ENCODE results near the gene EIF2B5.

Gene EIF2B5

DNA sequence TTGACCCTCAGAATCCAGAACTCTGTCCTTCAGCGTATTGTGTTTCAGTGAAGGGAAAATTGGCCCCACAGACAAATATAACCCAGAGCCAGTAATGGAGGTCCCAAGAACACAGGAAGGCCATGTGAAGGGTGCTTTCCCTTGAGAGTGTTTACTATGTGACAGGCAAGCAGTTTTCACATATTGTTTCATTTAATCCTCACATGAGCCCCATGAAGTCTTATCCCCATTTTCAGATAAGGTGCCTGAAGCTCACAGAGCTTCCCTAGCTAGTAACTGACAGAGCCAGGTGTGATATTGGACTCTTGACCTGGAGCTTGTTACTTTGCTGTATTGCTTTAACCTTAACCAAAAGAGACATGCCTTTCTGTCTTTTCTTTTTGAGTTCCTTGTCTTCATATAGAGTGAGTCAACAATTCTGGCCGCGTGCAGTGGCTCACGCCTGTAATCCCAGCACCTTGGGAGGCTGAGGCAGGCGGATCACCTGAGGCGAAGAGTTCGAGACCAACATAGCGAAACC is 10.7 kb downstream of the EIF2B5 start:
- DNase-seq (ENCODE audit: low read depth): no peak

DNA sequence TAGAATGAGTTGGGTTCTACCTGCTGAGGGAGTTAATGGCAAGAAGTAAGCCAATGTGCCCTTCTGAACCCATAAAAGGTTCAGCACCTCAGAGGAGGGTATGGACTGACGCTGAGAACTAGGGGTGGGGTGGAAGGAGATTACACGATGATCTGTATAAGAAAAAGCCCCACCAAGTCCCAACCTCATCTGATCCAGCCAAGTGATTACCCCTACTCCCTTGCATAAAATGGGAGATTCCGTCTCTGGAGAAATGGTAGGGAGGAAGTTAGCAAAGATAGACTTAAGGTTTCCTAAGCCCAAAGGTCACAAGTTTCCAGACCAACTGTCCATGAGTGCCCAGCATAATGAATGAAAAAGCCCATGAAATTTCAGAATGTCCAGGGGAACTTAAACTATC is 12.9 kb downstream of the EIF2B5 start:
- no peak for DNase-seq (ENCODE audit: low read depth)

DNA sequence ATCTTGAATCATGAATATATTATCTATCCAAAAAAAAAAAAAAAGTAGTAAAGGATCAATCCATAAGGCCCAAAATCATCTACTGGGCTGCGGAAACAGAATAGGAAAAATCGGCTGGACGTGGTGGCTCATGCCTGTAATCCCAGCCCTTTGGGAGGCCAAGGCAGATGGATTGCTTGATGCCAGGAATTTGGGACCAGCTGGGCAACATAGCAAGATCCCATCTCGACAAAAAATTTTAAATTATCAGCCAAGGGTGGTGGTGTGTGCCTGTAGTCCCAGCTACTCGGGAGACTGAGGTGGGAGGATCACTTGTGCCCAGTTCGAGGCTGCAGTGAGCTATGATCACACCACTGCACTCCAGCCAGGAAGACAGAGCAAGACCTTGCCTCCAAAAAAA is 14.0 kb downstream of the EIF2B5 start:
- DNase-seq (ENCODE audit: low read depth): no peak

DNA sequence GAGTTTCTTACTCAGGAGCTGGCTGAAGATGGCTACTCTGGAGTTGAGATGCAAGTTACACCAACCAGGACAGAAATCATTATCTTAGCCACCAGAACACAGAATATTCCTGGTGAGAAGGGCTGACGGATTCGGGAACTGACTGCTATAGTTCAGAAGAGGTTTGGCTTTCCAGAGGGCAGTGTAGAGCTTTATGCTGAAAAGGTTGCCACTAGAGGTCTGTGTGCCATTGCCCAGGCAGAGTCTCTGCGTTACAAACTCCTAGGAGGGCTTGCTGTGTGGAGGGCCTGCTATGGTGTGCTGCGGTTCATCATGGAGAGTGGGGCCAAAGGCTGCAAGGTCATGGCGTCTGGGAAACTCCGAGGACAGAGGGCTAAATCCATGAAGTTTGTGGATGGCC is 14.6 kb downstream of the EIF2B5 start:
- peak; percentile 55 for DNase-seq (ENCODE audit: low read depth)

DNA sequence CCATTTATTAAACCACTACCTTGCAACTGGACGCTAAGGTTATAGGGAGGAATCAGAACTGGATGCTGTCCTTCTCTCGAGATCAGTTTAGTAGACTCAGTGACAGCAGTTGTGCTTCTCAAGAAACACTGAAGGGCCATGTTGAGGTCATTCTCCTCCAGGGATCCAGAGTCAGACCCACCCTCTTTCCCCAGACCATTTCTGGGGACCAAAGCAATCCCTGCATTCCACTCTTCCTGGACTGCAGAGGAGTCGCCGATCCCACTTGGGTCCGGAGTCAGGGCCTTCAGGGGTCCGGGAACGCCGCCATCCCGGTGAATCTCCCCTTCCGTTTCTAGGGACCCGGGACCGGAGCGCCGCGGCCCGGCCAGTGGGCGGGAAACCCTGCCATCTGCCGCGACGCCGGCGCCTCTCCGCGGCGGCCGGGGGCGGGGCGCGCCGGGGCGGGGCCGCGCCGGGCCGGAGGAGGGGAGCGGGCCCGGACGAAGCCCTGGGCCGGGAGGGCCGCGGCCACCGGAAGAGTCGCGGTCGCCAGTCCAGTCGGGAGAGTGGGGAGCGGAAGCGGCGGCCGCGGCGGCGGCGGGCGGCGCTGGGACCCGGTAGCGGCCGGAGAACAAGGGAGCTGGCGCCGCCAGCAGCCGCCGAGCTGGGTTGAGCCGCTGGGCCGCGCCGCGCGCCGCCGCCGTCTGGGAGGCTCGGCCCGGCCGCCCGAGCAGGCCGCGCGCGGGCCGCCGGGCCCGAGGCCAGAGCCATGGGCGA is 19.9 kb downstream of the EIF2B5 start, which contains the start of gene DVL3:
Gene DVL3, plus strand, starts transcription at position 493 of the 759 bp plus-strand sequence. Its CDS starts 259 bp downstream, at position 752.
- peak; percentile 79 for DNase-seq (ENCODE audit: low read depth)

DNA sequence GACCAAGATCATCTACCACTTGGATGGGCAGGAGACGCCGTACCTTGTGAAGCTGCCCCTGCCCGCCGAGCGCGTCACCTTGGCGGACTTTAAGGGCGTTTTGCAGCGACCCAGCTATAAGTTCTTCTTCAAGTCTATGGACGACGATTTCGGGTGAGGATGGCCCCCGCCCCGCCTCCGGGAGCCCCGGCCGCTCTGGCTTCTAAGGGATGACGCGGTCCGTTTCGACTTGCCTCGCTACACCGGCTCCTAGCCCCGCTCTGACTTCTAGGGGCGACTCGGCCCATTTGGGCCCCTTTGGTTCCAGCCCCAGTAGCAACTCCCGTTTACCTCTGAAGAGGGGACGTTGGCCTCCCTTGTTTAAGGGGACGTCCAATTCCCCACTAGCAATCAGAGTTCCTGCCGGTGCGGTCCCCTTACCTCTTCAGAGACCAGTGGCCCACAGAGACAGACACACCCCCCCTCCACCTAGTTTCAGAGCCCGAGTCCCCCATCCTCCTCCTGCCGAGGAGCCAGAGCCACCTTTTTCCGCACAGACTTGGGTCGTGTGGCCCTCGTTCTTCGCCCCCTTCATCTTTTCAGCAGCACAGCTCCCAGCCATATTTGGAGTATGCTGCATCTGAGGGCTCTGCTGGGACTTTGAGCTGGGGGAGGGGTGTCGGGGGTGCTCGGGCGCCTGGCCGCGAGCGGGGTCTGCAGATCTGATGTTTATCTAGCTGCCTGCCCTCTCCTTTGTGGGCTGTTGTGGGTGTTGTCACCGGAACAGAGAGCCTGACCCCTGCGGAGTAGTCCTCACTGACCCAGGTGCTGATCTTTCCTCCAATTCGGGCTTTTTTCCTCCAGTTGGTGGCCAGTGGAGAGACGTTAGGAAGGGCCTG is 20.7 kb downstream of the EIF2B5 start:
- DNase-seq (ENCODE audit: low read depth): peak; percentile 31

DNA sequence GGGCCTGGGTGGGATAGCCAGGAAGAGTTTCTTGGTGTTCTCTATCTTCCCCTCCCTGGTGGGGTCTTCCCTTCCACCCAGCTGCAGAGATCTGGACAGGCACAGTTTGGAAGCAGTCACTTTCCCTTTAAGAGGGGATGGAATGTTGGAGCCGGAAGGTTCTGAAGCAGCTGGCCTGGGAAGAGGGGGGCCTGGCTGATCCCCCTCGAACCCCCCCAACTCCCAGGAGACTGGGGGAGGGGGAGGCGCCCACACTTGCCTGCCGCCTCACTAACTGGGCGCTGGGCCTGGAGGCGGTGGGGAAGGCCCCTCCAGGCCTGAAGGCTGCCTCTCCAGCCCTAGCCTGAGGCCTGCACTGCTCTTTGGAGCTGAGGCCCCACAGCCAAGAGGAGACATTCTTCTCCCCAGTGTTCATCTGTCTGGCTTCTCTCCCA is 21.4 kb downstream of the EIF2B5 start:
- peak; percentile 71 for DNase-seq (ENCODE audit: low read depth)

DNA sequence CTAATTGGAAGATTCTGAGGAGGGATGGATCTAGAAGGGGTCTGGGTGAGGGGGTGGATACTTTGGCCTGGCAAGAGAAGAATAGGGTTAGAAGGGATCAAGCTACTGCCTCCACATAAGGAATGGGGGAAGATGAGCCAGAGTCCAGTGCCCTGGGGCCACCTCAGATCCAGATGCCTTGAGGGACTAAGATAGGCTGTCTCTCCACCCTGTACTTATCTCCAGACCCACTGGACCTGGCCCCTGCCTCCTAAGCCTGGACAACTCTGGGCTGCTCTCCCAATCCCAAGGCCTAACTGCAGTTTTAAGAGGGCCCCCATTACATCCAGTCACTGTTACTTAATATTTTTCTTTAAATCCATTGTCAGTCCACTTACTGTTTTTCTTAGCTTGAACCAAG is 22.0 kb downstream of the EIF2B5 start:
- no peak for DNase-seq (ENCODE audit: low read depth)

DNA sequence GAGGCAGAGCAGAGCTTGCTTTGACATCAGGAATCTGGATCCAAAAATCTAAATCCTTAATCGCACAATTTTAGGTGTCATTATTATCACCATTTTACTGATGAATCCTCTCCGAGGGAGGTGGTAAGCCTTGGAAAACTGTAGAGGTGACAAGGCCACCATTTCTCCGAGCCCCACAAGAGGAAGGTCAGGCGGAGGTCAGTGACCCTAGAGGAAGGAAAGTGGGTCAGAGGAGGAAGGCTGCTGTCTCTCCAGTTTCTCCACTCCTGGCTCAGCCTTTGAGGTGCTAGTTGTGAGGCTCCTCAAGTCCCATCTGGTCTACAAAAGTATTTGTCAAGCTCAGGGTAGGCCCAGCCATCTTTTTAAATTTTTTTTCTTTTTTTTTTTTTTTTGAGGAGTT is 23.2 kb downstream of the EIF2B5 start:
- DNase-seq (ENCODE audit: low read depth): no peak

DNA sequence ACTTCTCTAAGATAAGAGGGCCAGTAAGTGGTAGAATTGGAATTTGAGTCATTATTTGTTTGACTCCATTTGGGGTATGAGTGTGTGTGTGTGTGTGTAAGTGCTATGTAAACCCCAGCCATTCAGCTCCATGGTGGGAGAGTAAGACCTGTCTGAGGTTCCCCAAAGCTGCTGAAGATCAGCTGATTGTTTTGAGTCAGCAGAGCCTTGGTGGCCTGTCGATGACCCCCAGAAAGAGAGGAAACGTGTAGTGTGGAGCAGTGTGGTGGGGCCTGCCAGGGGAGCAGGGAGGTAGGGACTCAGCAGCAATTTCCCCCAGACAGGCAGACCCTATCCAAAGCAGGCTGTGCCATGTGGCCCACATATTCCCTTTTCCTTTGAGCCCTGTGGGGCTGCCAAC is 25.3 kb downstream of the EIF2B5 start:
- DNase-seq (ENCODE audit: low read depth): peak; percentile 67

DNA sequence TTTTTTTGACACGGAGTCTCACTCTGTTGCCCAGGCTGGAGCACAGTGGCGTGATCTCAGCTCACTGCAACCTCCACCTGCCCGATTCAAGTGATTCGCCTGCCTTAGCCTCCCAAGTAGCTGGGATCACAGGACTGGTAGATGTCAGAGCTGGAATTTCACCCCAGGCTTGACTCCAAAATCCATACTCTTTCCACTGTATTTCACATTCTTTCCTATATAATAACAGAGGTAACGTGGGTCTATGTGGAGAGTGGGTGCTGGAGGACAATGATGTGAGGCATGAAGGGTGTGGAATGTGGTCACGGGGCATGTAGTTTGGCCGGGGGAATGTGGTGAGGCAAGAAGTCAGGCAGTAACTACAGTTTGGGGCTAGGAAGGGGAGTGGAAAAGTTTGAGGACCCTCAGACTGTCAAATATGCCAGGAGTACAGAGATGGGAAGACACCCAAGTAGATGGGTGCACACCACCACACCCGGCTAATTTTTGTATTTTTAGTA is 27.5 kb downstream of the EIF2B5 start:
- peak; percentile 61 for DNase-seq (ENCODE audit: low read depth)

DNA sequence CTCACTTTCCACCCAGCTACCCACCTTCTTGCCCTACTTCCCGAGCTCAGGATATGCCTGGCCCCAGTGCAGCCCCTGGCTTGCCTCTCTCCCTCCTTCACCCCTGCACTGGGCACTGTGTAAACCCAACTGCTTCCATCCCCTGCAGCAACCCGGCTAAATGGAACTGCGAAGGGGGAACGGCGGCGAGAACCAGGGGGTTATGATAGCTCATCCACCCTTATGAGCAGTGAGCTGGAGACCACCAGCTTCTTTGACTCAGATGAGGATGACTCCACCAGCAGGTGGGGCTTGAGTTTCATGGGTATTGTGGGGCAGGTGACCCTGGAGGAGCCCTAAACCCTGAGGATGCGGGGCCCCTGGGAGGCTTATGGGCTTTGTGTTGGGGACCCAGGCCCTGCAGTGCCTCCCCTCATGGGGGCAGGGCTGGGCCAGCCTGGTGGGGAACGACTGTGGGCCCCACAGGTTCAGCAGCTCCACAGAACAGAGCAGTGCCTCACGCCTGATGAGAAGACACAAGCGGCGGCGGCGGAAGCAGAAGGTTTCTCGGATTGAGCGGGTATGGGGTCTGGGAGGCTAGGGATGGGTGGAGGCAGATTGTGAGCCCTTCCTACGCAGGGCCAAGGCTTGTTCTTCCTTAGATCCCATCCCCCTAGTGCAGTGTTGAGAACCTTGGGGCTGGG is 29.6 kb downstream of the EIF2B5 start:
- no peak for DNase-seq (ENCODE audit: low read depth)

DNA sequence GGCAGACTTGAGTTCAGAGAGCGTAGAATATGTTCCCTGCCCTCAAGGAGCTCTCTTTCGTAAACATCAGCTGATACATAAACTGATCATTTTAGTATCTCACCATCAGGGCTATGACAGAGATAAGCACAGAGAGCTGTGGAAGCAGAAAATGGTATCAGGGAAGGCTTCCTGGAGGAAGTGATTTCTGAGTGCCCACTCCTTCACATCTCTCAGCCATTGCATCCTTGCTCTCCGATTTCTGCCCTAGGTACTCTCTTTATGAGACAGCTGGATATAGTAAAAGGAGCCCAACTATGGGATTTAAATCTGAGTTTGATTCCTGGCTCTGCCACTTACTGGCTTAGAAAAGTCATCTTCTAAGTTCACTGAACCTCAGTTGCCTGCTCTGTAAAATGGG is 30.4 kb downstream of the EIF2B5 start:
- no peak for DNase-seq (ENCODE audit: low read depth)

DNA sequence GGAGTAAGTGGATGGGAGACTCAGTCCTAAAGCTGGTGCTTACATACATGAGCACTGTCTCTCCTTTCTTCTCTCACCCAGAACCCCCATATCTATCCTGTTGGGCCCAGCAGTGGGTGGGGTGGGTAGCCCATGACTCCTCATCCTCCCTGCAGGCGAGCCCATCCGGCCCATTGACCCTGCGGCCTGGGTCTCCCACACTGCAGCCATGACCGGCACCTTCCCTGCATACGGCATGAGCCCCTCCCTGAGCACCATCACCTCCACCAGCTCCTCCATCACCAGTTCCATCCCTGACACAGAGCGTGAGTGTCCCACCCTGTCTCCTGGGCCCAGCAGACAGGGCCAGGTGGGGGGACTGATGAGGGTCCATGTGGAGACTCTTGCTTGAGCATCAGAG is 31.5 kb downstream of the EIF2B5 start:
- no peak for DNase-seq (ENCODE audit: low read depth)

DNA sequence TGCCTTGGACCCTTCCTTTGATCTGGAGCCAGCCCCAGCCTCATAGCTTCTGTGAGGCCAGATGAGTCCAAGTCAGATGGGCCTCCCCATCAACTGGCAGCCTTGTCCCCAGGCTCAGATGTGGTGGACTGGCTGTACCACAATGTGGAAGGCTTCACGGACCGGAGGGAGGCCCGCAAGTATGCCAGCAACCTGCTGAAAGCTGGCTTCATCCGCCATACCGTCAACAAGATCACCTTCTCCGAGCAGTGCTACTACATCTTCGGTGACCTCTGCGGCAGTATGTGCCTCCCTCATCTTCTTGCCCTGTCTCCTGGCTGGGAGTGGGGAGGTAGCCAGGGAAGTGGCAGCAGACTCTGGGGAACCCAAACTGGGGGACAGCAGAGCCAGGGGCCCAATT is 32.6 kb downstream of the EIF2B5 start:
- no peak for DNase-seq (ENCODE audit: low read depth)

DNA sequence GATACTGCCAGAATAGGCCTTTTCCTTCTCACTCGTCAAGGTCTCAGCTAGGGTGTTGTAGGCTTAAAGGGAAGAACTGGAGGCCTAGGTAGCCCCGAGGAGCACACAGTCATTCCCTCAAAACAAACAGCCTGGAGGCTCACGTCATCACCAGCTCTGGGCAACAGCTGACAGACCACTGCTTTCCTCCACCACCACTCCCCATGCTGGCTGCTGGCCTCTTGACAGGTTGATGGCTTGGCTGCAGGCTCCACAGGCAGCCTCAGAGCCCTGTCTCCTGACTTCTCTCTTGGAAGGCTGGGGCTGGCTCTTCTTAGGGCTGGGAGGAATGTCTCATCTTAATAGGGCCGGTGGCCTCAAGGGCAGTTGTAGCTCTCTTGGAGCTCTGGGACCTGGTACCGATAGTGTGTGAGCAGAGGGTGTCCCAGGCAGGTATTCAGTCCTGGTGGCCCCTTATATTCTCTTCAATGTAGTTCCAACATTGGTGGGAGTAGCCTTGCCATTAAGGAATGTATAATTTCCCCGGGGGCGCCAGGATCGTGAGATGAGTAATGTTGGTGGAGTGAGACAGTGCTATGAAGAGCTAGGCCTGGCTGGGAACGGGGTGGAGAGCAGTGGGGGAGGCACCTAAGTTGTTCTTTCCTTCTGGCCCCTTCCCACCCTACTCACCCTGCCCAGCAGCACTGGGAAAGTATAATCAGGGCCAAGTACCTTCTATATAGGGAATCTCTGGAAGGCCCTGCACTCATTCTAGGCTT is 33.4 kb downstream of the EIF2B5 start:
- DNase-seq (ENCODE audit: low read depth): peak; percentile 90

DNA sequence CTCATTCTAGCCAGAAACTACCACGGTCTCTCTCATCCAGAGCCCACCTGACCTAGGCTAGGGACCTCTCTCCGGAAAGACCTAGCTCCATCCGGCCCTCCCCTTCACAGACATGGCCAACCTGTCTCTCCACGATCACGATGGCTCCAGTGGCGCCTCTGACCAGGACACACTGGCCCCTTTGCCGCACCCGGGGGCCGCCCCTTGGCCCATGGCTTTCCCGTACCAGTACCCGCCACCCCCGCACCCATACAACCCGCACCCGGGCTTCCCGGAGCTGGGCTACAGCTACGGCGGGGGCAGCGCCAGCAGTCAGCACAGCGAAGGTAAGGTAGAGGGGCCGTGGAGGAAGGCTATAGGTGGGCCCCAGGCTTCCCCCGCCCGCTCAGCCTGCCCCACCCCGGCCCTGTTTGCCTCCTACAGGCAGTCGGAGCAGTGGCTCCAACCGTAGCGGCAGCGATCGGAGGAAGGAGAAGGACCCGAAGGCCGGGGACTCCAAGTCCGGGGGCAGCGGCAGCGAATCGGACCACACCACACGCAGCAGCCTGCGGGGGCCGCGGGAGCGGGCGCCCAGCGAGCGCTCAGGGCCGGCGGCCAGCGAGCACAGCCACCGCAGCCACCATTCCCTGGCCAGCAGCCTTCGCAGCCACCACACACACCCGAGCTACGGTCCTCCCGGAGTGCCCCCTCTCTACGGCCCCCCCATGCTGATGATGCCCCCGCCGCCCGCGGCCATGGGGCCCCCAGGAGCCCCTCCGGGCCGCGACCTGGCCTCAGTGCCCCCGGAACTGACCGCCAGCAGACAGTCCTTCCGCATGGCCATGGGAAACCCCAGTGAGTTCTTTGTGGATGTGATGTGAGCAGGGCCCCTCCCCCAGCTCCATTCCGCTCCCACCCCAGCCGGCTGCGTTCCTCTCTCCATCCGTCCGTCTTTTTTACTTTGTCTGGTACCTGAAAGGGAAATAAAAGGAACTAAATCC is 35.0 kb downstream of the EIF2B5 start:
- no peak for DNase-seq (ENCODE audit: low read depth)

DNA sequence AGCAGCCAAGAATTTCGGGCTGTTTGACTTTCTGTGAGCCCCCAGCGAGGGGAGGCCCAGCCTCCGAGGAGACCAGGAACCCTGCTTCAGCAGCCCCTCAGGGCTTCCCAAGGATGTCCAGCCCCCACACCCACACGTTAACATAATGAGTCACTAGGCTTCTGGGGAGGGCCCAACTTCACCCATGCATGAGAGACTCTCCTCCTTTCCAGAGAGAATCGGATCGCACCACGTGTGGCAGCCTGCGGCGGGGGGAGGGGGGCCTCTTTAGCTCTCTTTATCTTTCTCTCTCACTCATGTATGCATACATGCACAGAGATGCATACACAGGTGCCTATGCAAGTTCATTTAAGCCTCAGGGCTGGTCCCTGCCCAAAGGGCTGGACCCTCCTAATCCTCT is 36.4 kb downstream of the EIF2B5 start:
- peak; percentile 85 for DNase-seq (ENCODE audit: low read depth)

DNA sequence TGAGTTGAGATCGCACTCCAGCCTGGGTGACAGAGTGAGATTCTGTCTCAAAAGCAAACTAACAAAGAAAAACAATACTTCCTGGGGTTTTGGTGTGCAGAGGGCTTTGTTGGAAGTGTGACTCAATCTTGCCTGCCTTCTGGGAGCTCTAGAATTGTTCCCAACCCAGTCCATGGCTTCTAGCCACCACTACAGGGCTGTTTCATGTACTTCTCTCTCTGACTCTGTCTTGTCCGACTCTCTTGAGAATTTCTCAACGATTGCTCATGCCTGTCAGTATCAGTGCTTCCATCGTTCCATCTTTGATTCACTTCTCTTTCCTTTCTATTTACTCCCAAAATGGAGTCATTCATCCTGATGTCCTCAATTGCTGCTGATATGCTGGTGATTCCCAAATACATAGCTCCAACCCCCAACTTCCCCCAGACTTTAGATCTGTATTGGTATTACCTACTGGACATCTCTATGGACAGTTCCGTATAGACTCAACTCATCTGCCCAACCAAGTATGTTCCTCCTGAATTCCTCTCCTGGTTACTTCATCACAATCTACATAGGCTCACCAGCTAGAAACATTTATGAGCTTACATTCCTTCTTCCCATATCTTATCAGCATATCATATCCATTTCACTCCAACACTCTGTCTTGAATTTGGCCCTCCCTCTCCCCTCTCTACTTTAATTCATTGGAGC is 37.7 kb downstream of the EIF2B5 start:
- peak; percentile 97 for DNase-seq (ENCODE audit: low read depth)

DNA sequence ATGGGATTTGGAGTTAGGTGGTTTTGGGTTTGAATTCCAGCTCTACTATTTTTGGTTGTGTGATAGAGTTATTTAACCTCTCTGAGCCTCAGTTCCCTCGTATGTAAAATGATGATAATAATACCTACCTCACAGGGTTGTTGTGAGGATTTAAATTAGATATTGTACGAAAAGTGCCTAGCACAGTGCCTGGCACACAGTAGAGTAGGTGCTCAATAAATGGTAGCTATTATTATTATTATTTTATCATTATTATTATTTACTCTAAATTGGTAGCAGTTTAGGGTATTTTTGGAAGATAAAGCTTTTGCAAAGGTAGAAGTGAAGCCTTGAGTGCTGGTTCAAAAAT is 38.2 kb downstream of the EIF2B5 start:
- DNase-seq (ENCODE audit: low read depth): no peak

Data from EH (cell line).